Measurements from ENCODE around the gene FGFR2. TPM values are rescaled to one million over a fixed set of nuclear protein-coding genes. Genes with fewer than 3 reads are reported as not detected.

Gene FGFR2
- total RNA-seq, 2 experiments from 2014 or later, result 0.09 TPM; not detected in 1

GRCh38 chr10:121457729-121458128 is 140.5 kb downstream of the FGFR2 start:
- no peak overlapping the region for H3K27ac Mint-ChIP-seq
- CTCF ChIA-PET, result interaction anchor here (1.5 kb wide), 1 partner anchor 11 kb away, joined by 3 read pairs; no protein-coding TSS in a partner anchor
- no peaks in the 10 kb centered on the region for H3K9me3 Mint-ChIP-seq (ENCODE audit: low read depth)
- H3K4me3 Mint-ChIP-seq, result no peak overlapping the region
- no peaks in the 10 kb centered on the region for H3K4me1 Mint-ChIP-seq
- no peaks in the 10 kb centered on the region for H3K27me3 Mint-ChIP-seq
- DNase-seq (no peak), ATAC-seq (no peak)
- no peaks in the 10 kb centered on the region for H3K36me3 Mint-ChIP-seq

- ATAC-seq (no peak), DNase-seq (no peak)
- H3K36me3 Mint-ChIP-seq, result no peaks in the 10 kb centered on the region
- CTCF ChIA-PET, result no interaction called here
- H3K27me3 Mint-ChIP-seq, result no peaks in the 10 kb centered on the region
- H3K27ac Mint-ChIP-seq, result no peak overlapping the region
- H3K4me1 Mint-ChIP-seq, result no peaks in the 10 kb centered on the region
- H3K9me3 Mint-ChIP-seq (ENCODE audit: low read depth), result no peaks in the 10 kb centered on the region
- no peak overlapping the region for H3K4me3 Mint-ChIP-seq
These were observed 142.9 kb downstream of the FGFR2 start for GRCh38 chr10:121455377-121455776.

GRCh38 chr10:121454781-121455180 is 143.5 kb downstream of the FGFR2 start:
- Mint-ChIP-seq H3K4me1 (no peaks in the 10 kb centered on the region), H3K27me3 (no peaks in the 10 kb centered on the region), H3K4me3 (no peak overlapping the region), H3K9me3 (ENCODE audit: low read depth) (no peaks in the 10 kb centered on the region), H3K36me3 (no peaks in the 10 kb centered on the region), H3K27ac (no peak overlapping the region)
- DNase-seq (no peak), ATAC-seq (no peak)
- CTCF ChIA-PET, result no interaction called here

- H3K9me3 Mint-ChIP-seq (ENCODE audit: low read depth), result no peaks in the 10 kb centered on the region
- CTCF ChIA-PET, result no interaction called here
- no peak overlapping the region for H3K4me3 Mint-ChIP-seq
- ATAC-seq, result no peak
- no peaks in the 10 kb centered on the region for H3K36me3 Mint-ChIP-seq
- no peak overlapping the region for H3K27ac Mint-ChIP-seq
- DNase-seq, result no peak
- no peaks in the 10 kb centered on the region for H3K4me1 Mint-ChIP-seq
- no peaks in the 10 kb centered on the region for H3K27me3 Mint-ChIP-seq
These were observed 145.1 kb downstream of the FGFR2 start for GRCh38 chr10:121453160-121453559.

GRCh38 chr10:121452581-121452980 is 145.7 kb downstream of the FGFR2 start:
- CTCF ChIA-PET, result no interaction called here

GRCh38 chr10:121450247-121450646 is 148.0 kb downstream of the FGFR2 start:
- Mint-ChIP-seq H3K27me3 (no peaks in the 10 kb centered on the region), H3K4me1 (no peaks in the 10 kb centered on the region), H3K36me3 (no peaks in the 10 kb centered on the region), H3K9me3 (ENCODE audit: low read depth) (no peaks in the 10 kb centered on the region), H3K4me3 (no peak overlapping the region), H3K27ac (no peak overlapping the region)
- ATAC-seq, result no peak
- DNase-seq, result no peak
- CTCF ChIA-PET, result no interaction called here

More at GRCh38 chr10:121452581-121452980, 145.7 kb downstream of the FGFR2 start:
- DNase-seq (no peak), ATAC-seq (no peak)
- Mint-ChIP-seq H3K4me1 (no peaks in the 10 kb centered on the region), H3K27ac (no peak overlapping the region), H3K9me3 (ENCODE audit: low read depth) (no peaks in the 10 kb centered on the region), H3K27me3 (no peaks in the 10 kb centered on the region), H3K4me3 (no peak overlapping the region), H3K36me3 (no peaks in the 10 kb centered on the region)

GRCh38 chr10:121449482-121449924 is 148.7 kb downstream of the FGFR2 start:
- H3K4me1 Mint-ChIP-seq, result no peaks in the 10 kb centered on the region
- DNase-seq (no peak), ATAC-seq (no peak)
- CTCF ChIA-PET, result no interaction called here
- no peaks in the 10 kb centered on the region for H3K9me3 Mint-ChIP-seq (ENCODE audit: low read depth)
- H3K27me3 Mint-ChIP-seq, result no peaks in the 10 kb centered on the region
- no peak overlapping the region for H3K4me3 Mint-ChIP-seq
- H3K36me3 Mint-ChIP-seq, result no peaks in the 10 kb centered on the region
- no peak overlapping the region for H3K27ac Mint-ChIP-seq

GRCh38 chr10:121448766-121449421 is 149.3 kb downstream of the FGFR2 start:
- CTCF ChIA-PET, result no interaction called here
- H3K4me3 Mint-ChIP-seq, result no peak overlapping the region
- no peaks in the 10 kb centered on the region for H3K4me1 Mint-ChIP-seq
- no peak for ATAC-seq
- DNase-seq, result no peak
- H3K36me3 Mint-ChIP-seq, result no peaks in the 10 kb centered on the region
- H3K27me3 Mint-ChIP-seq, result no peaks in the 10 kb centered on the region
- no peaks in the 10 kb centered on the region for H3K9me3 Mint-ChIP-seq (ENCODE audit: low read depth)
- no peak overlapping the region for H3K27ac Mint-ChIP-seq

GRCh38 chr10:121444520-121445165 is 153.6 kb downstream of the FGFR2 start:
- Mint-ChIP-seq H3K27ac (no peak overlapping the region), H3K4me3 (no peak overlapping the region), H3K27me3 (no peaks in the 10 kb centered on the region), H3K9me3 (ENCODE audit: low read depth) (no peaks in the 10 kb centered on the region), H3K4me1 (no peaks in the 10 kb centered on the region), H3K36me3 (no peaks in the 10 kb centered on the region)
- CTCF ChIA-PET, result no interaction called here
- ATAC-seq (no peak), DNase-seq (no peak)

GRCh38 chr10:121442086-121442935 is 155.9 kb downstream of the FGFR2 start:
- CTCF ChIA-PET, result no interaction called here
- Mint-ChIP-seq H3K27ac (no peak overlapping the region), H3K9me3 (ENCODE audit: low read depth) (no peaks in the 10 kb centered on the region), H3K36me3 (no peaks in the 10 kb centered on the region), H3K4me3 (no peak overlapping the region), H3K4me1 (no peaks in the 10 kb centered on the region), H3K27me3 (no peaks in the 10 kb centered on the region)
- DNase-seq, result no peak
- ATAC-seq, result no peak

- Mint-ChIP-seq H3K27me3 (no peaks in the 10 kb centered on the region), H3K4me1 (no peaks in the 10 kb centered on the region), H3K4me3 (no peak overlapping the region), H3K9me3 (ENCODE audit: low read depth) (no peaks in the 10 kb centered on the region), H3K27ac (no peak overlapping the region), H3K36me3 (no peaks in the 10 kb centered on the region)
- CTCF ChIA-PET, result no interaction called here
- no peak for DNase-seq
- ATAC-seq, result no peak
These were observed 157.8 kb downstream of the FGFR2 start for GRCh38 chr10:121440461-121440860.

- H3K36me3 Mint-ChIP-seq, result no peaks in the 10 kb centered on the region
- H3K27ac Mint-ChIP-seq, result no peak overlapping the region
- no peaks in the 10 kb centered on the region for H3K9me3 Mint-ChIP-seq (ENCODE audit: low read depth)
- H3K4me3 Mint-ChIP-seq, result no peak overlapping the region
- DNase-seq (no peak), ATAC-seq (no peak)
- no peaks in the 10 kb centered on the region for H3K4me1 Mint-ChIP-seq
- no peaks in the 10 kb centered on the region for H3K27me3 Mint-ChIP-seq
- CTCF ChIA-PET, result no interaction called here
These were observed 159.9 kb downstream of the FGFR2 start for GRCh38 chr10:121438333-121438732.

- ATAC-seq (no peak), DNase-seq (no peak)
- CTCF ChIA-PET, result no interaction called here
- Mint-ChIP-seq H3K9me3 (ENCODE audit: low read depth) (no peaks in the 10 kb centered on the region), H3K27me3 (no peaks in the 10 kb centered on the region), H3K27ac (no peak overlapping the region), H3K4me1 (no peaks in the 10 kb centered on the region), H3K4me3 (no peak overlapping the region), H3K36me3 (no peaks in the 10 kb centered on the region)
These were observed 160.6 kb downstream of the FGFR2 start for GRCh38 chr10:121437596-121437995.

All from activated CD8-positive, alpha-beta memory T cell treated with anti-CD3 and anti-CD28 coated beads, Interleukin-2, amount 10 ng/mL, durations not matched to agents 7 days and 5 days (primary cell).